LNCaP clone FGC (cell line): ENCODE results near the gene NPY4R2.
"Not testable (repeated sequence)": the region's sequence is repeated elsewhere in the genome, so short reads cannot be mapped to it uniquely, and the experiment has no call there.

ENCODE experiments used
- DNase-seq: peaks from one replicate; pipeline ENCODE4 v3.0.0-alpha.2; 2011; ENCODE audit warnings: low read depth
- H3K4me3 ChIP-seq: 2 replicates; pipeline ENCODE4 v1.5.1; 2011; ENCODE audit warnings: mild to moderate bottlenecking, low read depth, low read length, control low read depth

Gene NPY4R2, protein sequence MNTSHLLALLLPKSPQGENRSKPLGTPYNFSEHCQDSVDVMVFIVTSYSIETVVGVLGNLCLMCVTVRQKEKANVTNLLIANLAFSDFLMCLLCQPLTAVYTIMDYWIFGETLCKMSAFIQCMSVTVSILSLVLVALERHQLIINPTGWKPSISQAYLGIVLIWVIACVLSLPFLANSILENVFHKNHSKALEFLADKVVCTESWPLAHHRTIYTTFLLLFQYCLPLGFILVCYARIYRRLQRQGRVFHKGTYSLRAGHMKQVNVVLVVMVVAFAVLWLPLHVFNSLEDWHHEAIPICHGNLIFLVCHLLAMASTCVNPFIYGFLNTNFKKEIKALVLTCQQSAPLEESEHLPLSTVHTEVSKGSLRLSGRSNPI

DNA sequence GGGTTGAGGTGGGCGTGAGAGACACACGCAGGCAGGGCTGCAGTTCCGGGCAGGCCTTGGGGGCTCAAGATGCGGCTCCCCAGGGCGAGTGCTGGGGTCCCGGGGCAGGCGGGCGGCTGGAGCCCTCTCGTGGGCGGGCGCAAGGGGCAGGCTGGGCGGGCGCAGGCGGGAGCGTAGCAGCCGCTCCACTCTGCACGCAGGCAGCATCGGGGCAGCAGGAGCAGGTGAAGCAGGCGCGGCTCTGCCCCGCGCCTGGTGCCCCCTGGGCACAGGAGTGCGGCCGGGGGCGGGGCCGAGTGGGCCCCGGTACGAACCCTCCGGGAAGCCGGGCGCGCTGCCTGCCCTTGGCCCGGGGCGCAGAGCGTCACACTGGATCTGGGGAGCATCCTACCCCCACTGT lies at the start of gene NPY4R2:
TSS of gene NPY4R2 (plus strand) at position 188 of the 400 bp plus-strand sequence. CDS start 3,326 bp downstream, outside the sequence.
- not testable (repeated sequence) for H3K4me3 ChIP-seq, DNase-seq

DNA sequence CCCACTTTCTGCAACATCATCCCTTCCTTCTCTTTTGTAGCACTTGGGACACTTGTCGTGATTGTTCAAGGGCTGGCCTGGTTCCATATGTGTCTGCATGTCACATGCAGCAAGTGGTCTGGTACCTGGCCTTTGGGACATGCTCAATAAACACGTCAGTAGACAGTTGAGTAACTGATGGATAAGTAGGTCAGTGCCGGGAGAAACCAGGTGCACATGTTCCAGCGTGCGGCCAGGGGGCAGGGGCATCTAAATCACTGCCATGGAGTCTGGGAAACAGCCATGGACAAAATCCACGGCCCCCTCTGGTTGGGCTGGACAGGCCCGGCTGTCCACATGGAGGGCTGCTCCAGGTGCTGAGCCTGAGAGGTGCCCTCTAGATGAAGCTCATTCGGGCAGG lies 47.6 kb upstream of the NPY4R2 start:
- not testable (repeated sequence) for H3K4me3 ChIP-seq, DNase-seq

DNA sequence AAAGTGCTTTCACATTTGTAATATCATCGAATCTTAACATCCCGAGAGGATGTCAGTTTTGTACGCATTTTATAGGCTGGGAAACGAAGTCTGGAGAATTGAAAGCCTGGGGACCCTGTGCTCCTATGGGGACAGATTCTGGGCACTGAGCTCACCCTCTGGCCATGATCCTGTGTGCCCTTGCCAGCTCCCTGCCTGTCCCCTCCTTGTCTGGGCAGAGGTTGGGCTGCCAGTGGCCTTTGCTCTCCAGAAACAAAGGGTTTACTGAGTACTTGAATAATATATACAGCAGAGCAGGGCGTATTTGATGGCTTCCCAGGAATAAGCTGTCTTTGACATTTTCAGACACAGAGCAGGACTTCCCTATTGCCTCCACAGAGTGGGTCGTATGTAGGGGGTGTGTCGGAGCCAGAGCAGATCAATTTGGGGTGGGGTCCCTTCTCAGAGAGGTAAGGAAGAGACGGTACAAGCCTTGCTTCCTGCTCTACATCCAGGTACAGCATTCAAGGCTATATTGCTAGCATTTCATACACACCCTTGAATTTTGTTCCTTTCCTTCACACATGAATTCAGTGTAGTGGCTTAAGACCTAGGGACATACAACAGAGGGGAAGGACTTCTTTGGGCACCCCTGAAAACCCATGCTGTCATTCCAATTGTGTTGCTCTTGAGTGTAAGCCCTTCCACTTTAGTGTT lies 46.8 kb upstream of the NPY4R2 start:
- DNase-seq, result not testable (repeated sequence)

DNA sequence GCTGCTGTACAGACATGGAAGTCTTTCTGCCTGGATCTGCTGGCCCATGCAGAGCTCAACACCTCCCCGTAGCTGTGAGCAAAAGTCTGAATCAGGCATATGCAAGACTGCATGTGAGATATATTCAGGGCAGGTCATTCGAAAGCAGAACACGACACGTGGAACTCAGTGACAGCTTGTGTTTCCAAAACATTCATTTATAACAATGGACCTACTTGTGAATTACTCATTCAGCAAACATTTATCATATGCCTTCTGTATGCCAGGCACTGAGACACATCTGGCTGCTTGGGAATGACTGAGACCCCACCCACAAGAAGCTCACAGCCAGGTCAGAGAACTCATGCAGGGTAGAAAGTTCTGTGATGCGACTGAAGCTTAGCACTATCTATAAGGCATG lies 46.2 kb upstream of the NPY4R2 start:
- not testable (repeated sequence) for DNase-seq, H3K4me3 ChIP-seq

More for the DNA sequence above, 46.8 kb upstream of the NPY4R2 start:
- H3K4me3 ChIP-seq, result not testable (repeated sequence)

DNA sequence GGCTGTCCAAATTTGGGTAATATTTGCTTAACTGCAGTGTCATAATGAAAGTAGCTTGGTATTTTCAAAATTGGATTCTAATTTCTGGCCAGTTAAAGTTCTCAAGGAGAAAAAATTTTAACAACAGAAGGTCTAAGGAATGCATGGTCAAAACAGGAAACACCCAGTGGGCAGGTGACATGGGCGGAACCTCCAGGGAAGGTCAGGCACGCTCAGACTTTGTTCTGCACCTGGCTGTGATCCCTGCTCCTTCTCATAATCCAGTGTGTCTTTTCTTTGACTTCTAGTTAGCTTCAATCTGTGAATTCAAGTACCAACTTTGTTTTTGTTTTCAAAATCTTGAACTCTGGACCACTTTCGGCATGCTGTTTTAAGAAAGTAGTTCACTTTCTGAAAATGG lies 34.2 kb upstream of the NPY4R2 start:
- H3K4me3 ChIP-seq, DNase-seq: not testable (repeated sequence)

DNA sequence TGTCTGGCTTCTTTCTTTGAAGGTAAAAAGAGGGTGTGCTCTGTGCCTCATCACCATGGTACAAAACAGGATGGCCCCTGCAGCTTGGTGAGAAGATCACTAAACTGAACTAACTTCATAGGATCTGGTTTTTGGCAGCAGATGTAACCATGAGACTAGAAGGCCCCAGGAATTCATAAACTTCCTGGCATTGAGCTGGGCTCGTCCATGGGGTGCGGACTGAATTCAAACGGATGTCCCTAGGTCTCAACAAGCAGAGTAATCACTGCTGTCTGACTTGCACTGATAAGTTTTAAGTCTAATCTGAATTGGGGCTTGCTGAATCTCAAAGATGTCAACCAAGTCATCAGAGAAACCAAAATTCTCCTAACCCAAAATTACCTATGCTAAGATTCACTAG lies 33.5 kb upstream of the NPY4R2 start:
- H3K4me3 ChIP-seq, DNase-seq: not testable (repeated sequence)

DNA sequence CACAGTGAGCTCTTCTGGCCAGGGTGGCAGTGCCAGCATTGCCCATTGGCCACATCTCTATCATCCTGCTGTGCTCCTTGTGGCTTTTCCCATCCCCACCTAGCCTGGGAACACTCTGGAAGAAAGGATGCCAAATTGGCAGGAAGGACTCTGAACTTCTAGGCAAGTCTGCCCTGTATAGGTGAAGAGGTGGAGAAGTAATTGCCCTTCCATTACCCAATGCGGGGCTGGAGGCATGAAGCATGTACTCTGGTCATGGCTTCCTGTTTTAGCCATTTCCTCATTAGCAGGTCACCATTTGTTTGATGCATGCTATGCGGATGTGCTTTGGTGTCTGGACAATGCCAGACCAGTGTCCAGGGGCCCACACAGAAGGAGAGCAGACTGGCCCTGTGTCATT lies 32.1 kb upstream of the NPY4R2 start:
- not testable (repeated sequence) for DNase-seq, H3K4me3 ChIP-seq

DNA sequence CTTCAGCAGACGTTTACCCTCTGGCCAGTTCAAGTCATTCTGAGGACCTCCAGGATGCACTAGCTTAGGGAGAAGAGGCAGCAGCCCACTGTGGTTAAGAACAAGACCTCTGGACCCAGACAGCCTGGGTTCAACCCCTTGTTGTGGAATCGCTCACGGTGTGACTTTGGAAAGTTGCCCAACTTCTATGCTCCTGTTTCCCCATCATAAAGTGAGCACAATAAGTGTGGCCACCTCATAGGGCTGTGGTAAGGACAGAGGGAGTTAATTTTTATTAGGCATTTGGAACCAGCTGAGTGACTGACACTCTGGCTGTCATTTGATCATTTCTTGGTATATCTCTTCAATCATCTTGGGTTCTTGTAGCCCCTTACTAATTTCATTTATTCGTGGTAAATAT lies 31.6 kb upstream of the NPY4R2 start:
- DNase-seq, H3K4me3 ChIP-seq: not testable (repeated sequence)

DNA sequence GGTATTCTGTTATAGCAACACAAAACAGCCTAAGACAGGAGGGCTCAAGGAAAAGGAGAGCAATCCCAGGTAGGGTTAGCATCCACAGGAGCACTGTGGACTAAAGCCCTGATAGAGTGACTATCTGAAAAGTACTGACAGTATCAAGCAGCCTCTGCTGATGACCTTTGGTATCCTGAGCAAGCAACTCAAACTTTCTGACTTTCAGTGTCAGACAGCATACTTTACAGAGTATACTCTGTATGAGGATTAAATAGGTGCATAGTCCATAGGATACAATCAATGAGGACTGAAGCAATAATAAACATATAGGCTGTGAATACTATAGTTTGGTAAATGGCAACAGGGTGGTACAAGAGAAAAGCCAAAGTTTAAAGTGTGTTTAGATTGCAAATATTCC lies 27.7 kb upstream of the NPY4R2 start:
- DNase-seq, H3K4me3 ChIP-seq: not testable (repeated sequence)

DNA sequence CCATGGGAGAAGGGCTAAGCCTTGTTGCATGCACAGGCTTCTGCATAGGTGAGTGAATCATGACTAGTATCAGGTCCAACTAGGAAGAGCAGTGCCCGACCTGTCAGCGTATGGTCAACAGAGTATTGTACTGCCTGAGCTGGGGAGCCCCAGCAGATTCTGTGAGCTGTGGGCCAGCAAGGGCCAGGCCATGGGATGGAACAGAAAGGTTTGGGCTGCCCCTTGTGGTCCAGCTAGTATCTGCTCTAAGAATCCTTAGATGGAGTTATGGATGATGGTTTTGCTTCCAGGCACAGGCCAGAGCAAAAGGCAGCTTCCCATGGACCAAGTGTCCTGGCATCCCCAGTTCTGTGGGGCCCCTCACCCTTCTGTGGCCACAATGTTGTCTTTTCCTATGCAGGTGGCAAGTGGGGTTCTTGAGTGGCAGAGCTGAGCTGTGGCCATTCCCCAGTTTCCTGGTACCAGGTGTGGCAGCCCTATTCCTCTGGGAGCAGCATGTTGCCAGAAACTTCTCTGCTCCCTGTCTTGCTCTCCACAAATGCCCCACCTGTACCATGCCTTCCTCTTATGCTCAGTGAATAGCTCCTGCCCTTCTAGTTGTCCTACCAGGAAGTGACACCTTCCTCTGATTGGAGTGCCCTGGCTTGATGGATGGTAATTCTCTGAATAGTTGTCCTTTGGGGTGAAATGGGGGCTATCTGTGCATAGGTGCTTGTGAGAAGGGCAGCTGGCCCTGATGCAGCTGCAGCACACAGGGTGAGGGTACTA lies 25.8 kb upstream of the NPY4R2 start:
- not testable (repeated sequence) for H3K4me3 ChIP-seq, DNase-seq

DNA sequence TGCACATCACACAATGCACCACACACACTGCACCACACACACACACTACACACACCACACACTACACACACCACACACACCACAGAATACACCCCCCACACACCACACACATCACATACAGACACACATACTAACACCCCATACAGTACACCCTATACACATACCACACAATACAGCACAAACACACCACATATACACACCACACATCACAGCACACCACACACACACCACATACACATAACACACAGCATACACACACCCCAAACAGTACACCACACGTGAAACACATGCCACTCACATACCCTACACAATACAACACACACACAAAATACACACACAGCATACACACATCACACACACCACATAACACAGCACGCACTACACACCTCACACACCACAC lies 23.9 kb upstream of the NPY4R2 start:
- H3K4me3 ChIP-seq, DNase-seq: not testable (repeated sequence)

DNA sequence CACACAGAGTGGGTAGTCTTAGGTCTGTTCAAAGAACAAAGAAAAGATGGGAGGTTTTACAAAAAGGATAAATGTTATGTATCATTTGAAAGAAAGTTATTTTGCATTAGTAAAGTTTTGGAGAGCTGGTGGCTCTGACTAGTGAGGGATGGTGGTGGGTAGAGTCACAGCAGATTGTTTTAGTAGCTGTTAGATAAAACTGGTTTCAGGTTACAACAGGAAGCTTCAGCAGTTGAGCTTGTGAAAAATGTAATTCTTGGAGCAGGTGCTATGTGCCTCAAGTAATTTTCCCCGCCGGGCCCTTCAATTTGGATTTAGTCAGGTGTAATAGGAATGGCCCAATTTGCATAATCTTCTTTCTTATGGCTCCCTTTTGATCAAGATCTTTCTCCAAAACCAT lies 20.6 kb upstream of the NPY4R2 start:
- DNase-seq, H3K4me3 ChIP-seq: not testable (repeated sequence)

DNA sequence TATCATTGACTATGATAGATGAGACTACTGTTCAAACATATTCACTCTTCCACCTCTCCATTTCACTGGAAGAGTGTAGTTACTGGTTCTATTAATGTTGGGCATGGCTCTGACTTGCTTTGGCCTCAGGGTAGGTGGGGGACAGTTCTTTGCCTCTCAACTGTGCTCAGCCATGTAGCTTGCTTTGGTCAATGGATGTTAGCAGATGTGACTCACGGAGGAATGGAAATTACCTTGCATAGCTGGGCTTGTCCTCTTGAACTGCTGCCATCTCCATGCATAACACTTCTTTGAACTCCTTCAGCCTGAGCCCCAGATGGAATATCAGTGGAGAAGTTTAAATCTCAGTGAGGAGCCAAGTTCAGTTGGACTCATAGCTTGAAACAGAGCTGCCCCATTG lies 9.1 kb upstream of the NPY4R2 start:
- H3K4me3 ChIP-seq, DNase-seq: not testable (repeated sequence)

DNA sequence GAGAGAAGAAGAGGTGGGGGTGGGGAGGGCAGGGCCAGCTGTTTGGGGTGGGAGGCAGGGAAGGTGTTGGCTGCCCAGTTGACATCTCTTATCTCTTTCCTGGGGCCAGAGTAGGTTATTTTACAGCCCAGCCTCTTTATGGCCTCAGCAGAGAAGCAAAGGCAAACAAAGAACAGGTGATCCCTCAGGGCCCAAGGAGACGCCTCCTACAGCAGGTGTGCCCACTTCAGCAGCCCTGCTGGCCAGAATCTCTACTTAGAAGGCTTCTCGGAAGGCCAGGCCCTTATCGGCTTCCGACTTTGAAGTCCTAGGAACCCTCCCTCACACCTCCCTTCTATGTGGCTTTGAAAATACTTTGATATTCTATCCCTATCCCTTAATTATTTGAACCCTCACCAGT lies 8.0 kb upstream of the NPY4R2 start:
- not testable (repeated sequence) for H3K4me3 ChIP-seq, DNase-seq

DNA sequence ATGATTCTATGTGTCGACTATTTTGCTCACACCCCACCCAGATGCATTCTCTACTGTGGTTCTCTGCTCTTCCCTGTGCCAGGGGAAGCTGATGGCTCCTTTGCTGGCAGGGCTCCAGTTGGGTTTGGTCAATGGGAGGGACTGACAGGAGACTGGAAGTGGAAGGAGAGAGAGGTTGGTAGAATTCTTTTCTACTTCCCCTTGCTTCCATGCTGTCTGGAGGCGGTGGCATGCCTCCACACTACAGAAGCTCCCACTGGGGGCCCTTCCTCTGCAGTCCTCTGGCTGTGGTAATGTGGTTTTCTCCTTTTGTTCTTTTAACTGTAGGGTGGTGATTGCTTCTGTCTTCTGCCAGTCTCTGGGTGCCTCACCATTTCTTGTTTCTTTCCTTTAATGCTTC lies 4.4 kb upstream of the NPY4R2 start:
- not testable (repeated sequence) for DNase-seq, H3K4me3 ChIP-seq
